HCT116 (cell line): Measurements from ENCODE around the gene PKD2L2. TPM values are rescaled to one million over a fixed set of nuclear protein-coding genes. Genes with fewer than 3 reads are reported as not detected.

Source experiments
- ATAC-seq: fragments of 200-7000 bp; cut with Tn5 transposase; 2 replicates; pipeline ENCODE4 v1.9.1; 2020; ENCODE audit warnings: mild to moderate bottlenecking, moderate library complexity
- BruUV-seq: library from RNA; stranded (reverse); fragments of 400-500 nt; replicated peaks from 2 replicates; lab custom pipeline; 2021; lab: Mats Ljungman, UMichigan
- CTCF ChIA-PET: fragments of 300-600 bp; sonication (Branson Sonifier 250); formaldehyde crosslinking; loops from one replicate; lab custom pipeline; 2021; ENCODE audit warnings: antibody characterized with exemption; lab: Charles Lee
- POLR2A ChIA-PET: fragments of 300-600, 350-600 bp; sonication (Branson Sonifier 250); formaldehyde crosslinking; loops from one replicate; lab custom pipeline; 2021; ENCODE audit warnings: antibody characterized with exemption; lab: Charles Lee
- RAD21 ChIA-PET, 2 experiments: fragments of 300-600 bp; sonication (Branson Sonifier 250); formaldehyde crosslinking; loops; one replicate each; lab custom pipeline; 2023; ENCODE audit warnings: low total read pairs in 2 of 2; ENCODE audit not compliant: uncharacterized antibody in 2 of 2, unreplicated experiment in 2 of 2, low non-redundant PET in 1 of 2; lab: Charles Lee
- DNase-seq: peaks from one replicate; pipeline ENCODE4 v3.0.0-alpha.2; 2010; ENCODE audit warnings: low read depth, low spot score
- H2AFZ ChIP-seq: fragments of 200-600 bp; shearing (Covaris generic), sonication (generic); 2 replicates; pipeline ENCODE4 v1.6.1; 2017; ENCODE audit warnings: low read depth, mixed run types, mixed read lengths, antibody characterized with exemption, low read length; ENCODE audit not compliant: poor library complexity, severe bottlenecking
- H3K27ac ChIP-seq: 2 replicates; pipeline ENCODE4 v1.5.1; 2012; ENCODE audit warnings: low read depth, low read length
- H3K27me3 ChIP-seq: fragments of 200-600 bp; sonication (generic); 2 replicates; pipeline ENCODE4 v1.6.1; 2016; ENCODE audit warnings: mixed run types, low read length, mixed read lengths; ENCODE audit not compliant: insufficient read depth
- H3K36me3 ChIP-seq, 2 experiments: fragments of 200-500 bp in 1 of 2; fragments of 200-600 bp in 1 of 2; sonication (Bioruptor generic) in 1 of 2; sonication (generic) in 1 of 2; 2 replicates each; pipeline versions ENCODE4 v1.5.1 to v1.6.1; 2014 to 2016; ENCODE audit warnings: low read length in 2 of 2, inconsistent platforms in 1 of 2, mixed read lengths in 1 of 2, mixed run types in 1 of 2; ENCODE audit not compliant: insufficient read depth in 2 of 2, control insufficient read depth in 1 of 2
- H3K4me1 ChIP-seq, 2 experiments: fragments of 200-600 bp in 1 of 2; sonication (generic) in 1 of 2; 2 replicates each; pipeline versions ENCODE4 v1.5.1 to v1.6.1; 2012 to 2017; ENCODE audit warnings: low read length in 2 of 2, inconsistent platforms in 1 of 2, mild to moderate bottlenecking in 1 of 2, mixed read lengths in 1 of 2, mixed run types in 1 of 2, moderate library complexity in 1 of 2; ENCODE audit not compliant: insufficient read depth in 2 of 2, control insufficient read depth in 1 of 2
- H3K4me2 ChIP-seq: fragments of 200-600 bp; sonication (generic); 2 replicates; pipeline ENCODE4 v1.6.1; 2017; ENCODE audit warnings: mixed run types, low read length, mixed read lengths
- H3K4me3 ChIP-seq, 2 experiments: fragments of 200-600 bp in 1 of 2; sonication (generic) in 1 of 2; replicated peaks in 1 of 2; 2 replicates each; pipeline ENCODE4 v1.5.1; 2011 to 2016; ENCODE audit warnings: low read length in 2 of 2, control low read depth in 1 of 2, low read depth in 1 of 2, mild to moderate bottlenecking in 1 of 2, mixed read lengths in 1 of 2, mixed run types in 1 of 2
- H3K79me2 ChIP-seq: fragments of 200-600 bp; sonication (generic); 2 replicates; pipeline ENCODE4 v1.6.1; 2017; ENCODE audit warnings: mild to moderate bottlenecking, mixed run types, low read length, moderate library complexity, mixed read lengths; ENCODE audit not compliant: insufficient read depth
- H3K9ac ChIP-seq: fragments of 200-600 bp; sonication (generic); 2 replicates; pipeline ENCODE4 v1.6.1; 2016; ENCODE audit warnings: low read length, mixed read lengths
- H3K9me2 ChIP-seq: fragments of 200-600 bp; sonication (generic), shearing (Covaris generic); 2 replicates; pipeline ENCODE4 v1.6.1; 2017; ENCODE audit warnings: mixed run types, mild to moderate bottlenecking, moderate library complexity; ENCODE audit not compliant: insufficient read depth
- H3K9me3 ChIP-seq, 2 experiments: fragments of 200-500 bp in 1 of 2; fragments of 200-600 bp in 1 of 2; sonication (Bioruptor generic) in 1 of 2; sonication (generic) in 1 of 2; 2 replicates each; pipeline ENCODE4 v1.6.1; 2014 to 2017; ENCODE audit warnings: low read length in 2 of 2, mixed read lengths in 2 of 2, inconsistent platforms in 1 of 2, low read depth in 1 of 2, mild to moderate bottlenecking in 1 of 2, mixed run types in 1 of 2, moderate library complexity in 1 of 2; ENCODE audit not compliant: control insufficient read depth in 1 of 2, insufficient read depth in 1 of 2
- H4K20me1 ChIP-seq: fragments of 200-600 bp; sonication (generic), shearing (Covaris generic); 2 replicates; pipeline ENCODE4 v1.6.1; 2017; ENCODE audit warnings: mixed run types, mild to moderate bottlenecking, moderate library complexity; ENCODE audit not compliant: insufficient read depth
- CBX3 ChIP-seq: IDR thresholded peaks from 2 replicates; pipeline ENCODE4 v1.6.1; 2012; ENCODE audit warnings: low read depth
- CEBPB ChIP-seq: IDR thresholded peaks from 2 replicates; pipeline ENCODE4 v1.6.1; 2012; ENCODE audit warnings: low read depth
- EGR1 ChIP-seq: IDR thresholded peaks from 2 replicates; pipeline ENCODE4 v1.6.1; 2012; ENCODE audit warnings: low read depth
- ELF1 ChIP-seq: IDR thresholded peaks from 2 replicates; pipeline ENCODE4 v1.6.1; 2012; ENCODE audit warnings: low read depth, borderline replicate concordance
- EZH2 ChIP-seq: fragments of 200-600 bp; sonication (generic); IDR thresholded peaks from 2 replicates; pipeline ENCODE4 v1.6.1; 2017; ENCODE audit warnings: antibody characterized with exemption, mixed run types
- EZH2phosphoT487 ChIP-seq: fragments of 200-600 bp; IDR thresholded peaks from 2 replicates; pipeline ENCODE4 v1.6.1; 2018; ENCODE audit warnings: antibody characterized with exemption, borderline replicate concordance
- JUND ChIP-seq: IDR thresholded peaks from 2 replicates; pipeline ENCODE4 v1.6.1; 2012
- POLR2A ChIP-seq: IDR thresholded peaks from 2 replicates; pipeline ENCODE4 v1.7.0; 2011; ENCODE audit warnings: borderline replicate concordance; ENCODE audit not compliant: insufficient read depth, insufficient read length; ENCODE audit errors: extremely low read depth
- POLR2AphosphoS5 ChIP-seq: IDR thresholded peaks from 2 replicates; pipeline ENCODE4 v1.6.1; 2011; ENCODE audit warnings: mild to moderate bottlenecking, low read depth, low read length, moderate library complexity
- SIN3A ChIP-seq: IDR thresholded peaks from 2 replicates; pipeline ENCODE4 v1.6.1; 2012; ENCODE audit warnings: low read depth
- SP1 ChIP-seq: IDR thresholded peaks from 2 replicates; pipeline ENCODE4 v1.6.1; 2012; ENCODE audit warnings: low read depth
- YY1 ChIP-seq: IDR thresholded peaks from 2 replicates; pipeline ENCODE4 v1.6.1; 2011; ENCODE audit warnings: low read length, low read depth, moderate library complexity, mild to moderate bottlenecking; ENCODE audit not compliant: insufficient replicate concordance; ENCODE audit errors: extremely low read depth
- intact Hi-C: fragments of 100-400 bp; cut with micrococcal nuclease; formaldehyde crosslinking; loops from 2 replicates; pipeline ENCODE4 v1.10.0; 2022
- total RNA-seq: library from RNA; stranded (reverse); gene quantifications from one replicate; pipeline ENCODE4 v1.2.1, GENCODE V29; 2021; ENCODE audit not compliant: unreplicated experiment
- TF ChIP-seq, protein P1 (sequence below): IDR thresholded peaks from 2 replicates; pipeline ENCODE4 v1.6.1; 2012; ENCODE audit warnings: low read depth
- TF ChIP-seq, protein P2 (sequence below): IDR thresholded peaks from 2 replicates; pipeline ENCODE4 v1.6.1; 2011; ENCODE audit warnings: mild to moderate bottlenecking, low read length, moderate library complexity; ENCODE audit not compliant: insufficient replicate concordance; ENCODE audit errors: extremely low read depth
- TF ChIP-seq, protein P3 (sequence below): IDR thresholded peaks from 2 replicates; pipeline ENCODE4 v1.6.1; 2012
- TF ChIP-seq, protein P4 (sequence below): IDR thresholded peaks from 2 replicates; pipeline ENCODE4 v1.6.1; 2012

PKD2L2 gene
- total RNA-seq, 1 experiment from 2014 or later = not detected

- DNase-seq = no peak
- ChIA-PET RAD21 (interaction anchor here in 1 of 2 experiments (0.7 kb wide), 1 partner anchor 1998 kb away, joined by 4 read pairs; no protein-coding TSS in a partner anchor), CTCF (no interaction called here), POLR2A (no interaction called here)
- no TSS peak for BruUV-seq
- Histone ChIP-seq H3K4me1 (no peaks in the 10 kb centered on the region), H3K4me3 (no peak overlapping the region), H3K27me3 (no peaks in the 10 kb centered on the region), H3K27ac (no peak overlapping the region), H3K36me3 (peaks cover 0 to 2% of the 10 kb centered on the region in 2 experiments; a peak in 1 of 4 replicates), H3K9ac (no peak overlapping the region), H2AFZ (no peak overlapping the region), H3K9me3 (no peaks in the 10 kb centered on the region), H4K20me1 (no peaks in the 10 kb centered on the region), H3K9me2 (no peaks in the 10 kb centered on the region), H3K4me2 (no peak overlapping the region), H3K79me2 (no peaks in the 10 kb centered on the region)
- ATAC-seq = no peak
- intact Hi-C loops = no loop called here
- TF ChIP-seq SP1 (no peak), EZH2 (no peak), SIN3A (no peak), EZH2phosphoT487 (no peak), YY1 (no peak), ELF1 (no peak), JUND (no peak), CBX3 (no peak), CEBPB (no peak), EGR1 (no peak), POLR2AphosphoS5 (no peak), POLR2A (no peak)
- TF ChIP-seq, protein P1, sequence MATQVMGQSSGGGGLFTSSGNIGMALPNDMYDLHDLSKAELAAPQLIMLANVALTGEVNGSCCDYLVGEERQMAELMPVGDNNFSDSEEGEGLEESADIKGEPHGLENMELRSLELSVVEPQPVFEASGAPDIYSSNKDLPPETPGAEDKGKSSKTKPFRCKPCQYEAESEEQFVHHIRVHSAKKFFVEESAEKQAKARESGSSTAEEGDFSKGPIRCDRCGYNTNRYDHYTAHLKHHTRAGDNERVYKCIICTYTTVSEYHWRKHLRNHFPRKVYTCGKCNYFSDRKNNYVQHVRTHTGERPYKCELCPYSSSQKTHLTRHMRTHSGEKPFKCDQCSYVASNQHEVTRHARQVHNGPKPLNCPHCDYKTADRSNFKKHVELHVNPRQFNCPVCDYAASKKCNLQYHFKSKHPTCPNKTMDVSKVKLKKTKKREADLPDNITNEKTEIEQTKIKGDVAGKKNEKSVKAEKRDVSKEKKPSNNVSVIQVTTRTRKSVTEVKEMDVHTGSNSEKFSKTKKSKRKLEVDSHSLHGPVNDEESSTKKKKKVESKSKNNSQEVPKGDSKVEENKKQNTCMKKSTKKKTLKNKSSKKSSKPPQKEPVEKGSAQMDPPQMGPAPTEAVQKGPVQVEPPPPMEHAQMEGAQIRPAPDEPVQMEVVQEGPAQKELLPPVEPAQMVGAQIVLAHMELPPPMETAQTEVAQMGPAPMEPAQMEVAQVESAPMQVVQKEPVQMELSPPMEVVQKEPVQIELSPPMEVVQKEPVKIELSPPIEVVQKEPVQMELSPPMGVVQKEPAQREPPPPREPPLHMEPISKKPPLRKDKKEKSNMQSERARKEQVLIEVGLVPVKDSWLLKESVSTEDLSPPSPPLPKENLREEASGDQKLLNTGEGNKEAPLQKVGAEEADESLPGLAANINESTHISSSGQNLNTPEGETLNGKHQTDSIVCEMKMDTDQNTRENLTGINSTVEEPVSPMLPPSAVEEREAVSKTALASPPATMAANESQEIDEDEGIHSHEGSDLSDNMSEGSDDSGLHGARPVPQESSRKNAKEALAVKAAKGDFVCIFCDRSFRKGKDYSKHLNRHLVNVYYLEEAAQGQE = no peak
- TF ChIP-seq, protein P2, sequence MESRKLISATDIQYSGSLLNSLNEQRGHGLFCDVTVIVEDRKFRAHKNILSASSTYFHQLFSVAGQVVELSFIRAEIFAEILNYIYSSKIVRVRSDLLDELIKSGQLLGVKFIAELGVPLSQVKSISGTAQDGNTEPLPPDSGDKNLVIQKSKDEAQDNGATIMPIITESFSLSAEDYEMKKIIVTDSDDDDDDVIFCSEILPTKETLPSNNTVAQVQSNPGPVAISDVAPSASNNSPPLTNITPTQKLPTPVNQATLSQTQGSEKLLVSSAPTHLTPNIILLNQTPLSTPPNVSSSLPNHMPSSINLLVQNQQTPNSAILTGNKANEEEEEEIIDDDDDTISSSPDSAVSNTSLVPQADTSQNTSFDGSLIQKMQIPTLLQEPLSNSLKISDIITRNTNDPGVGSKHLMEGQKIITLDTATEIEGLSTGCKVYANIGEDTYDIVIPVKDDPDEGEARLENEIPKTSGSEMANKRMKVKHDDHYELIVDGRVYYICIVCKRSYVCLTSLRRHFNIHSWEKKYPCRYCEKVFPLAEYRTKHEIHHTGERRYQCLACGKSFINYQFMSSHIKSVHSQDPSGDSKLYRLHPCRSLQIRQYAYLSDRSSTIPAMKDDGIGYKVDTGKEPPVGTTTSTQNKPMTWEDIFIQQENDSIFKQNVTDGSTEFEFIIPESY = no peak
- TF ChIP-seq, protein P3, sequence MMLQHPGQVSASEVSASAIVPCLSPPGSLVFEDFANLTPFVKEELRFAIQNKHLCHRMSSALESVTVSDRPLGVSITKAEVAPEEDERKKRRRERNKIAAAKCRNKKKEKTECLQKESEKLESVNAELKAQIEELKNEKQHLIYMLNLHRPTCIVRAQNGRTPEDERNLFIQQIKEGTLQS = no peak
- TF ChIP-seq, protein P4, sequence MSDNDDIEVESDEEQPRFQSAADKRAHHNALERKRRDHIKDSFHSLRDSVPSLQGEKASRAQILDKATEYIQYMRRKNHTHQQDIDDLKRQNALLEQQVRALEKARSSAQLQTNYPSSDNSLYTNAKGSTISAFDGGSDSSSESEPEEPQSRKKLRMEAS = no peak
These were observed 86.0 kb downstream of the PKD2L2 start for GRCh38 chr5:137975208-137975607.
